Measurements from ENCODE around the gene LGALS7B.
"Not testable (repeated sequence)": the region's sequence is repeated elsewhere in the genome, so short reads cannot be mapped to it uniquely, and the experiment has no call there.

LGALS7B gene

GRCh38 chr19:38797781-38798180 is 8.8 kb downstream of the LGALS7B start:
- DNase-seq, result not testable (repeated sequence)

- DNase-seq, result no peak
These were observed 10.1 kb downstream of the LGALS7B start for GRCh38 chr19:38799104-38799503.

GRCh38 chr19:38800577-38801347 is 11.8 kb downstream of the LGALS7B start:
- no peak for DNase-seq

- DNase-seq, result no peak
These were observed 12.5 kb downstream of the LGALS7B start for GRCh38 chr19:38801359-38802095.

GRCh38 chr19:38803543-38803942 is 14.5 kb downstream of the LGALS7B start:
- DNase-seq, result no peak

GRCh38 chr19:38805180-38805579 is 16.2 kb downstream of the LGALS7B start:
- no peak for DNase-seq

- DNase-seq, result no peak
These were observed 17.4 kb downstream of the LGALS7B start for GRCh38 chr19:38806371-38806770.

GRCh38 chr19:38807374-38808098 is 18.5 kb downstream of the LGALS7B start:
- not testable (repeated sequence) for DNase-seq

- DNase-seq, result no peak
These were observed 19.7 kb downstream of the LGALS7B start for GRCh38 chr19:38808741-38809140.

GRCh38 chr19:38809592-38810252 is 20.7 kb downstream of the LGALS7B start:
- DNase-seq, result no peak

- DNase-seq, result no peak
These were observed 23.2 kb downstream of the LGALS7B start for GRCh38 chr19:38812009-38812840.

- DNase-seq, result no peak
These were observed 23.9 kb downstream of the LGALS7B start, which contains the start of gene LGALS4 for GRCh38 chr19:38812841-38813320. Gene LGALS4, minus strand, starts transcription at chr19:38812945. Its CDS starts 59 bp downstream, at chr19:38812886.

- DNase-seq, result no peak
These were observed 24.3 kb downstream of the LGALS7B start for GRCh38 chr19:38813323-38813722.

- not testable (repeated sequence) for DNase-seq
These were observed 24.9 kb downstream of the LGALS7B start for GRCh38 chr19:38813932-38814331.

- DNase-seq, result no peak
These were observed 26.3 kb downstream of the LGALS7B start for GRCh38 chr19:38815059-38816001.

GRCh38 chr19:38816131-38816750 is 27.2 kb downstream of the LGALS7B start:
- DNase-seq, result no peak

GRCh38 chr19:38817081-38817480 is 28.1 kb downstream of the LGALS7B start:
- DNase-seq, result no peak

GRCh38 chr19:38819231-38819920 is 30.4 kb downstream of the LGALS7B start:
- DNase-seq, result no peak

- DNase-seq, result not testable (repeated sequence)
These were observed 32.3 kb downstream of the LGALS7B start for GRCh38 chr19:38821230-38821825.

All from NCI-H1694 (cell line).